ENCODE data around the gene SAE1.

SAE1 gene

DNA sequence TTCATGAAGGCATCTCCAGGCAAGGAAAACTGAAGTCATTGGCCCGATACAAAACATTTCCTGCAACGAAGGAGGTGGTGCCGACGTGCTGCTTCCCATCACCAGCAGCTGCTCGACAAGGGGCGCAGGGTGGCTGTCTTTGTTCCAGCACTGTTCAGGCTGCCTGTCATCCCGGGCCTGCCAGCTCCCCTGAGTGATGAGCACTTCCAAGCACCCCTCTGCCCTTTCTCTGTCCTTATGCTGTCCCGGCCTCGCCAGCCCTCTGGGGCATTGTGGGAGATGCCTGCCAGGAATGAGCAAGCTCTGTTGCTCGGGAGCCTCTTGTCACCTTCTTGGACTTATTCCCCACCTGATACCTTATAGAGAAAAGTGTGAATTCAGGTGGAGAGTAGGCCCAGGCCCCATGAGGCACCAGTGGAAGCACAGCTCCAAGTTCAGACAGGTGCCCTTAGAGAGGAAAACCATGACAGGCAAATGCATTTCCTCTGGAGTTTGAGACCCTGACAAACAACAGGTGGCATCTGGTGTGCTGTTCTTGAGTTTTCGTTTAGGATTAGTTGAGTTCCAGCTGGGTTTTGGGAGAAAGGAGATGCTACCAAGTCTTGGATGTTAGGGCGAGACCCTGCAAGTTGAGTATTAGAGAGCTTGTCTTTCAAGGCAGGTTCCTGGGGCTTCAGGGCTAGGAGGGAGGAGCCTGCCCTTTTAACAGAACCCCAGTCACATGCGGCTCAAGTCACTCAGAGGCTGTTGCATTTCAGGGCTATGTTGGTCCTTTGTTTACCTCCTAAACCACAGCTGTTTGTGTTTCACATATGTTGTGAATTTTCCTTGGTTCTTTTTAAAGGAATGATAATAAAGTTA lies 78.9 kb downstream of the SAE1 start:
- H3K4me3 ChIP-seq (replicated peaks; ENCODE audit: low read depth, low read length): no peak overlapping the region
- no peak for DNase-seq (ENCODE audit: low read depth)
- TF ChIP-seq, protein P1, sequence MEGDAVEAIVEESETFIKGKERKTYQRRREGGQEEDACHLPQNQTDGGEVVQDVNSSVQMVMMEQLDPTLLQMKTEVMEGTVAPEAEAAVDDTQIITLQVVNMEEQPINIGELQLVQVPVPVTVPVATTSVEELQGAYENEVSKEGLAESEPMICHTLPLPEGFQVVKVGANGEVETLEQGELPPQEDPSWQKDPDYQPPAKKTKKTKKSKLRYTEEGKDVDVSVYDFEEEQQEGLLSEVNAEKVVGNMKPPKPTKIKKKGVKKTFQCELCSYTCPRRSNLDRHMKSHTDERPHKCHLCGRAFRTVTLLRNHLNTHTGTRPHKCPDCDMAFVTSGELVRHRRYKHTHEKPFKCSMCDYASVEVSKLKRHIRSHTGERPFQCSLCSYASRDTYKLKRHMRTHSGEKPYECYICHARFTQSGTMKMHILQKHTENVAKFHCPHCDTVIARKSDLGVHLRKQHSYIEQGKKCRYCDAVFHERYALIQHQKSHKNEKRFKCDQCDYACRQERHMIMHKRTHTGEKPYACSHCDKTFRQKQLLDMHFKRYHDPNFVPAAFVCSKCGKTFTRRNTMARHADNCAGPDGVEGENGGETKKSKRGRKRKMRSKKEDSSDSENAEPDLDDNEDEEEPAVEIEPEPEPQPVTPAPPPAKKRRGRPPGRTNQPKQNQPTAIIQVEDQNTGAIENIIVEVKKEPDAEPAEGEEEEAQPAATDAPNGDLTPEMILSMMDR (IDR thresholded peaks at IDR 0.05; ENCODE audit: low read length, missing control alignments): no peak

DNA sequence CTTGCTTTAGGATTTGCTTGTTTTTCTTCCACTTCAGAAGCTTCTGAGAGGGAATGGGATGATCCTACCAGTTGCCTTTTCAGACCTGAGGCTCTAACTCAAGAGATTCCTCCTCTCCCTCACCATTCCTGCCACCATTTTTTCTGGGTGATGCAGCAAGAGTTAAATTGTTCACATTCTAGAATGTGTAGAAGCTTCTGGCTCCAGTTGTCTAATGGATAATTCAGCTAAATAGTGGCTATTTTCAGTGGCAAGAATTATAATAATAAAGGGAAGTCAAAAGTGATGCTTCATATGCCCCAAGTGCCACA lies 79.5 kb downstream of the SAE1 start:
- TF ChIP-seq, protein P1 (IDR thresholded peaks at IDR 0.05; ENCODE audit: low read length, missing control alignments): no peak
- no peak for DNase-seq (ENCODE audit: low read depth)
- H3K4me3 ChIP-seq (replicated peaks; ENCODE audit: low read depth, low read length): no peak overlapping the region

DNA sequence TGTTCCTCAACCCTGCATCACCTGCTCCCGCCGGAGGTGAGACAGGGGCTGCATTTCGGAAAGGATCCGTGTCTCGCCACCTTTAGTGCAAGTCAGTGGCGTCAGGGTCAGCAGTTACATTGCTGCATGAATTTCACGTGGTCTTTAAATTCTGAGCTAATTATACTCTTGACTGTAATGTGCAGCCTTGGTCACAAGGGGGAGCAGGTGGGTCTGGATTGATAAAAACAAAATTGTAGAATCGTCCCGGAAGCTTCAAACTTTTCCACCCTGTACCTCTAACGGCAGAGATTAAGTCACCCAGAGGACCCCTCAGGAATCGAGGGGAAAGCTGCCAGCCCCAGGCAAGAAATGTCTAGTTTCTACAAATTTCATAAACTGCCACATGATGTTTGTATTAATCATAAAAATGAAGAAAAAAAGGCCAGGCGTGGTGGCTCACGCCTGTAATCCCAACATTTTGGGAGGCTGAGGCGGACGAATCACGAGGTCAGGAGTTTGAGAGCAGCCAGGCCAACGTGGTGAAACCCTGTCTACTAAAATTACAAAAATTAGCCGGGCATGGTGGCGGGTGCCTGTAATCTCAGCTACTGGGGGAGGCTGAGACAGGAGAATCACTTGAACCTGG lies 80.2 kb downstream of the SAE1 start:
- peak; percentile 88 for DNase-seq (ENCODE audit: low read depth)
- H3K4me3 ChIP-seq (replicated peaks; ENCODE audit: low read depth, low read length): no peak overlapping the region
- TF ChIP-seq, protein P1 (IDR thresholded peaks at IDR 0.05; ENCODE audit: low read length, missing control alignments): peak; percentile 83

DNA sequence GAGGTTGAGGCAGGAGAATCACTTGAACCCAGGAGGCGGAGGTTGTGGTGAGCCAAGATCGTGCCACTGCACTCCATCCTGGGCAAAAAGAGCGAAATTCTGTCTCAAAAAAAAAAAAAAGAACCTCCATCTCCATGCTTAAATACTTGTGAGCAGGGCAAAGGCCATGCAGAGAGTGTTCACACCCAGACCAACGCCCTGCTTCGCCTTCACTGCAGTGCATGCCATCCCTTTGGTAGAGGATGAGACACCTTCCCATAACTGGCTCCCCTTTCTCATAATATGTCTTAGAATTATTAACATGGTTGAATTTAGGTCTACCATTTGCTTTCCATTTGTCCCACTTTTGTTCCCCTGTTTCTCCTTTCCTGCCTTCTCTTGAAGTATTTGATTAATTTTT lies 84.9 kb downstream of the SAE1 start:
- TF ChIP-seq, protein P1 (IDR thresholded peaks at IDR 0.05; ENCODE audit: low read length, missing control alignments): no peak
- no peak for DNase-seq (ENCODE audit: low read depth)
- no peak overlapping the region for H3K4me3 ChIP-seq (replicated peaks; ENCODE audit: low read depth, low read length)

DNA sequence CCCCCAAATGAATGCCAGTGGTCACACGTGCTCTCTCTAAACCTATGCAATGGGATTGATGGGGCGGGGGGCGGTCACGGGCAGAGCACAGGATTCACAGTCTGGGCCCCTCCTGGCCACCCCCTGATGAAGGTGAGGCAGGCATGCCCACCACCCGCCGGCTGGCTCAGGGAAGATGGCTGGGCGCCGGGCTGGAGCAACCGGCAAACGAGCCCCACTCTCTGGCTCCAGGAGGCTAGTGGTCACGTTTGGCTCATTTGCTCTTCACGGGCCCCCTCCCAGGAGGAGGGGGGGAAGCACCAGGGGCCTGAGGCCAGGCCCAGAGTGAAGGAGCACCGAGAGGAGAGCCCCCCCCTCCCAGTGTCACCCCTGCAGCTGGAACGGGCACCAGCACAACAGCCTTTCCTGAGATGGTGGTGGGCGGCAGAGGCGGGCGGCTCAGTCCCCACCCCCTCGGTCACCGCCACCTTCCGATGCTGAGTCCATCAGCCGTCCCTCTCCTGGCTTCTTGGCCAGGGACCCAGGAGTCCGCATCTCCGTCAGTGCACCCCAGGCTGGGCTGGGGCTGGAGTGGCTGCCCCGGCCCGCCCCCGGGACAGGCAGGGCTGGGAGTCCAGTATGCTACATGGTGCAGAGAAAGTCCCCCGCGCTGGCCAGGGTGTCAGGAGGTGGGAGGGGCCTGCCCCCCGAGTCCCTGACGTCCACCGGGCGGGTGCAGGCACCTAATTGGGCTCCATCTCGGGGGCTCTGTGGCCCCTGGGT lies 90.6 kb downstream of the SAE1 start:
- no peak overlapping the region for H3K4me3 ChIP-seq (replicated peaks; ENCODE audit: low read depth, low read length)
- no peak for DNase-seq (ENCODE audit: low read depth)
- TF ChIP-seq, protein P1 (IDR thresholded peaks at IDR 0.05; ENCODE audit: low read length, missing control alignments): no peak

DNA sequence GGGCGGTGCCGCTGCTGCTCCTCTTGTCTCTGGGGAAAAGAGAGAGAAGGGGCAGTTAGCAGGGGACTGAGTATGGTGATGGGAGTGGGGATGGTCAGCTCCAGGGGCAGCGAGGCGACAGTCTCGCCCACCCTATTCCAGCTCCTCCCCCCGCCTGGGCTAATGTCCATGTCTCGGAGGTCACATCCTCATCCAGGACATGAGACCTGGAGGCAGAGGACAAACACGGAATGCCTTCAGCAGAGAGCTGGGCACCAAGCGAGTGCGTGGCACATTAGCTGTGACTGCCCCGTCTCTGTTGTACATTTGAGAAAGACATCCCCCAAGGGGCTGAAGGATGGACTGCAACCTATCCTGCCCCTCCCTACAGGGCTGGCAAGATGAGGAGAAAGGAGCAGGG lies 91.3 kb downstream of the SAE1 start:
- H3K4me3 ChIP-seq (replicated peaks; ENCODE audit: low read depth, low read length): no peak overlapping the region
- TF ChIP-seq, protein P1 (IDR thresholded peaks at IDR 0.05; ENCODE audit: low read length, missing control alignments): no peak
- DNase-seq (ENCODE audit: low read depth): no peak

All from fibroblast of pulmonary artery (primary cell).